Psoas muscle (tissue), 8 donors: ENCODE data around the gene FOLR2. TPM values are rescaled to one million over a fixed set of nuclear protein-coding genes. Genes with fewer than 3 reads are reported as not detected.

Experiments used
- ATAC-seq, 4 donors: fragments of 200-7000 bp; cut with Tn5 transposase; one replicate each; pipeline ENCODE4 v1.9.1; 2020; ENCODE audit warnings: moderate library complexity in 3 of 4, mild to moderate bottlenecking in 2 of 4
- DNase-seq, 2 donors: peaks; one replicate each; pipeline ENCODE4 v3.0.0-alpha.2; 2020
- H3K27ac ChIP-seq: fragments of 200-600 bp; one replicate; pipeline ENCODE4 v1.8.0; 2022
- H3K27me3 ChIP-seq, 3 donors: fragments of 200-600 bp in 1 of 3; one replicate each; pipeline versions ENCODE4 v1.6.1 to v1.8.0; 2013 to 2022; ENCODE audit warnings: low read length in 2 of 3, mild to moderate bottlenecking in 2 of 3, moderate library complexity in 1 of 3; ENCODE audit not compliant: insufficient read depth in 3 of 3
- H3K36me3 ChIP-seq, 2 donors: fragments of 200-600 bp in 1 of 2; one replicate each; pipeline versions ENCODE4 v1.6.1 to v1.8.0; 2013 to 2022; ENCODE audit warnings: low read depth in 1 of 2, mild to moderate bottlenecking in 1 of 2, moderate library complexity in 1 of 2; ENCODE audit not compliant: insufficient read depth in 1 of 2
- H3K4me1 ChIP-seq: fragments of 200-600 bp; one replicate; pipeline ENCODE4 v1.8.0; 2022
- H3K4me3 ChIP-seq: fragments of 200-600 bp; one replicate; pipeline ENCODE4 v1.8.0; 2022; ENCODE audit warnings: mild to moderate bottlenecking
- H3K9me3 ChIP-seq: fragments of 200-600 bp; one replicate; pipeline ENCODE4 v1.8.0; 2022
- CTCF ChIP-seq: fragments of 200-600 bp; IDR thresholded peaks from one replicate; pipeline ENCODE4 v1.8.0; 2022; ENCODE audit warnings: antibody characterized with exemption
- WGBS, 3 donors: extraction: QIAGEN DNeasy Blood & Tissue Kit; methylation state at CpG; one replicate each; pipeline versions ENCODE4 v1.1.6 to v1.1.7; 2013; 5-methylcytosine and 5-hydroxymethylcytosine counted together
- intact Hi-C, 2 donors: fragments of 100-400 bp; cut with DNase I; formaldehyde crosslinking; loops; one replicate each; pipeline versions ENCODE4 v1.11.0 to v1.14.2; 2022
- polyA plus RNA-seq, 3 donors: library from polyadenylated mRNA; stranded (reverse); fragments of 200-250 nt; gene quantifications; one replicate each; pipeline ENCODE4 v1.2.3, GENCODE V29; 2013
- total RNA-seq, 4 donors: library from RNA; stranded (reverse); fragmentation: NEBNext Ultra II Directional in 2 of 4; extraction: Animal tissue kit (Norgen Biotek cat#: 25700) in 2 of 4; gene quantifications; one replicate each; pipeline versions ENCODE4 v1.2.1 to v1.2.4, GENCODE V29; 2021 to 2023
- donor health status: healthy with polysubstance abuse.
- donor health status: DM: no; HTN: no; CAD: no; lungs with moderate emphysema.
- donor health status: Bipolar disorder and iron deficiency.
- donor health status: healthy.
- donor health status: DM: yes; HTN: yes; CAD: no.
- donor health status: DM: no; HTN: no; CAD: no.
- donor health status: DM: no; HTN: no; CAD: no.
- donor health status: DM: yes; HTN: yes; CAD: no.

Gene FOLR2
- total and polyA plus RNA-seq, 7 donors, result 2.9 to 14.2 (median 5.3) TPM

- H3K4me3 ChIP-seq, result no peak overlapping the region
- intact Hi-C loops, result loop anchor here in 1 of 2 donors (5.0 kb wide), 2 partner anchors 109 to 211 kb away; partner anchors contain the start of genes ANAPC15 and CLPB
- WGBS, 3 donors, result 85 to 89% (median 88%) methylated on average over 10 of the region's 10 CpGs
- DNase-seq, result no peak
- no peak for ATAC-seq
- H3K4me1 ChIP-seq, result peaks cover 14% of the 10 kb centered on the region
- no peaks in the 10 kb centered on the region for H3K9me3 ChIP-seq
- no peaks in the 10 kb centered on the region for H3K27me3 ChIP-seq
- H3K27ac ChIP-seq, result no peak overlapping the region
- TF ChIP-seq CTCF, result no peak
- H3K36me3 ChIP-seq, result no peaks in the 10 kb centered on the region
Observed at GRCh38 chr11:72220696-72221363, 4.2 kb downstream of the FOLR2 start.

DNA sequence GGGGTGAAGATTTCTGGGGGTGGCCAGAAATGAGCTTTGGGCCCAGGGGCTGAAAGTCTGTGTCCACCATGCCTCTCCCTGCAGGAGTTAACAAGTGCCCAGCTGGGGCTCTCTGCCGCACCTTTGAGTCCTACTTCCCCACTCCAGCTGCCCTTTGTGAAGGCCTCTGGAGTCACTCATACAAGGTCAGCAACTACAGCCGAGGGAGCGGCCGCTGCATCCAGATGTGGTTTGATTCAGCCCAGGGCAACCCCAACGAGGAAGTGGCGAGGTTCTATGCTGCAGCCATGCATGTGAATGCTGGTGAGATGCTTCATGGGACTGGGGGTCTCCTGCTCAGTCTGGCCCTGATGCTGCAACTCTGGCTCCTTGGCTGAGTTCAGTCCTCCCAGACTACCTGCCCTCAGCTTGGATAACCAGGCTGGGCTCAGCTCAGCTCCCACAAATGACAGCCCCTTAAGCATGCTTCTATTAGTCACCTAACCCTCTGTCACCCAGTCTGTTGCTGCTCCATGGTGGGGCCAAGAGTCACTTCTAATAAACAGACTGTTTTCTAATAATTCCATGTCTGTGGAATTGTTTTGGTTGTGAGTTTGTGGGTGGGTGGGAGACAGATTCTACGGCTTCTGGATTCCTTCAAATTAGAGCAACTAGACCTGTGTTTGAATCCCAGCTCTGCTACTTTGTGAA, 4.9 kb downstream of the FOLR2 start:
- ATAC-seq (no peak), DNase-seq (no peak)
- no peak for TF ChIP-seq CTCF
- Histone ChIP-seq H3K9me3 (no peaks in the 10 kb centered on the region), H3K27ac (no peak overlapping the region), H3K27me3 (no peaks in the 10 kb centered on the region), H3K36me3 (no peaks in the 10 kb centered on the region), H3K4me3 (no peak overlapping the region), H3K4me1 (peaks cover 16% of the 10 kb centered on the region)
- intact Hi-C loops, result loop anchor here in 1 of 2 donors (5.0 kb wide), 2 partner anchors 109 to 211 kb away; partner anchors contain the start of genes ANAPC15 and CLPB
- WGBS, 3 donors, result 82 to 92% (median 88%) methylated on average over 7 of the region's 7 CpGs

DNA sequence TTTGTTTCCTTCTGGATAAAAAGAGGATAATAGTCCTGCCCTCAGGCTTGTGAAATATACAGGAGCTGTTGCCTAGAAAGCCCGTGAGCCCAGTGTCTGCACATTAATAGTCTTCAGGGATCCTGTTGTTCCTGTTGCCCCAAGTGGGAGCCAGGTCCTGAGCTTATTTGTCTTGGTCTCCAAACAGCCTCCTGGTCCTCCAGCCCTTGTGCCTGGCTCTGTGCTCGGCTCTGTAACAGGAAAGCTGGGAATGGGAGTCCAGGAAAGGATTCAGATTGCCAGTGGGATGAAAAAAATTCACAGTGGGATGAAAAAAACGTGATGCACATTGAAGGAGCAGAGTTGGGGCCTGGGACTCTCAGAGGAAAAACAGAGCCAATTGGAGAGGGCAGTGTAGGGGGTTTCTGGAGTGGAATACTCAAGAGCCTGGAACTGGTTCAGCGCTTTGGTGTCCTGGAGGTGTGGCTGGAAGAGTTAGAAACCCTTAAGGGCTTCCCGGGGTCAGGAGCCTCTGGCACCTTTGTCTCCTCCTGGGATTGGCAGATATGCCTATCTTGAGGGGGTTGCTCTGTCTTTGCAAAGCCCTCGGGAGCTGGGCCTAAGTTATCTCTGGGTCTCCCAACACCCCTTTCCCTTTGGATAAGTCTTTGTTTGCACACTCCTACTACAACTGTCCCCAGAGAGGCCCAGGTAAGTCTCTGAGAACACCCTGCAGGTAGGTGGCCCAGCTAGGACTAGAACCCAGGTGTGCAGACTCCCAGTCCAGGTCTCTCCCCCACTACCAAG, 5.7 kb downstream of the FOLR2 start:
- Histone ChIP-seq H3K36me3 (peaks cover 0 to 6% of the 10 kb centered on the region in 2 donors), H3K4me3 (peak overlapping the region; percentile 72), H3K4me1 (peaks cover 16% of the 10 kb centered on the region), H3K27me3 (no peaks in the 10 kb centered on the region), H3K27ac (peak overlapping the region; percentile 94), H3K9me3 (no peaks in the 10 kb centered on the region)
- 61 to 68% (median 65%) methylated on average over 6 of the region's 6 CpGs for WGBS, 3 donors
- intact Hi-C loops, result loop anchor here in 1 of 2 donors (5.0 kb wide), 2 partner anchors 110 to 210 kb away; partner anchors contain the start of genes ANAPC15 and CLPB
- no peak for TF ChIP-seq CTCF
- ATAC-seq, result no peak
- DNase-seq, result no peak

DNA sequence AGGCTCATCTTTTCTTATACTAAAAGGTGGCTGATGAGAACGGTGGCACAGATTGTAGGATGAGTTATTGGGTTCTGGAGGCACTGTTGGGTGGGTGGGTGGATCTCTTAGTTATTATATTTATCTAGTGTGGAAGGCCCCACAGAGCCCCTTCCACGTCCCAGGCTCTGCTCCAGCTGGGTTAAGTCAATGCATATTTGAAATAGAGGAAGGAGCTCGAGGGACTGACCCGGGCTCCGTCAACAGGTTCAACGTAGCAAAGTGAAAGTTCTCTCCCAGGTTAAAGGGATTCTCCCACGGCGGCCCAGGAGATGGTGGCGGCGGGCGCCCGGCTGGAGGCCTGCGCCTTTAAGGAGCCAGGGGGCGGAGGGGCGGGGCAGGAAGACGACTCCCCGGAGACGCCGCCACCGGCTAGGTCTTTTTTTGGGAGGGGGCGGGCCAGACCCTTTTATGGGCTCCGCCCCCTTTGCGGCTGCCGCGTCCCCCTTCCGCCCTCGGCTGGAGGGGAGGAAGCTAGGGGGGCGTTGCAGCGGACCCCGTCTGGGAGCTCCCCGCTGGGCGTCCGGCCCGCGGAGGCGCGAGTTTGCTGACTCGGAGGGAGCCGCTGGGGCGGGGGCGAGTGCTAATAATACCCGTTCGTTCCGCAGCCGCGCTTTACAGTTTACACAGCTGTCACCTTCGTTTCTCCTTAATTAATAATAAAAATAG, 6.5 kb downstream of the FOLR2 start:
- H3K9me3 ChIP-seq, result no peaks in the 10 kb centered on the region
- no peaks in the 10 kb centered on the region for H3K27me3 ChIP-seq
- H3K4me3 ChIP-seq, result peak overlapping the region; percentile 72
- H3K27ac ChIP-seq, result peak overlapping the region; percentile 94
- intact Hi-C loops, result loop anchor here in 1 of 2 donors (5.0 kb wide), 2 partner anchors 111 to 209 kb away; partner anchors contain the start of genes ANAPC15 and CLPB
- DNase-seq (peak; percentile 95 to 96), ATAC-seq (peak; percentile 90 to 92 (median 90))
- no peak for TF ChIP-seq CTCF
- peaks cover 16% of the 10 kb centered on the region for H3K4me1 ChIP-seq
- peaks cover 0 to 11% of the 10 kb centered on the region in 2 donors for H3K36me3 ChIP-seq
- WGBS, 3 donors, result 0 to 1% (median 0%) methylated on average over 34 to 47 of the region's 47 CpGs
